Lung (tissue), 12 donors: Measurements from ENCODE around the gene PDZD2. TPM values are rescaled to one million over a fixed set of nuclear protein-coding genes. Genes with fewer than 3 reads are reported as not detected.

Source experiments
- ATAC-seq: fragments of 200-7000 bp; cut with Tn5 transposase; one replicate; pipeline ENCODE4 v1.9.1; 2020; ENCODE audit warnings: moderate number of reproducible peaks; ENCODE audit not compliant: insufficient read depth, low FRiP score
- DNase-seq, 3 donors: peaks; one replicate each; pipeline ENCODE4 v3.0.0-alpha.2; 2013 to 2017
- H3K27ac ChIP-seq, 2 donors: one replicate each; pipeline ENCODE4 v1.5.1; 2013; ENCODE audit warnings: mild to moderate bottlenecking in 2 of 2, moderate library complexity in 2 of 2, control low read depth in 1 of 2, inconsistent platforms in 1 of 2, low read depth in 1 of 2, low read length in 1 of 2
- H3K27me3 ChIP-seq, 3 donors: one replicate each; pipeline ENCODE4 v1.5.1; 2013; ENCODE audit warnings: low read length in 2 of 3; ENCODE audit not compliant: control insufficient read depth in 3 of 3, insufficient read depth in 3 of 3
- H3K36me3 ChIP-seq, 4 donors: one replicate each; pipeline ENCODE4 v1.5.1; 2013; ENCODE audit warnings: low read length in 4 of 4, mild to moderate bottlenecking in 1 of 4, moderate library complexity in 1 of 4; ENCODE audit not compliant: control insufficient read depth in 4 of 4, insufficient read depth in 4 of 4
- H3K4me1 ChIP-seq, 5 donors: one replicate each; pipeline ENCODE4 v1.5.1; 2013; ENCODE audit warnings: low read length in 5 of 5, mild to moderate bottlenecking in 2 of 5, moderate library complexity in 1 of 5; ENCODE audit not compliant: control insufficient read depth in 5 of 5, insufficient read depth in 5 of 5
- H3K4me3 ChIP-seq: one replicate; pipeline ENCODE4 v1.5.1; 2013; ENCODE audit warnings: mild to moderate bottlenecking, control low read depth, moderate library complexity
- H3K9ac ChIP-seq, 2 donors: one replicate each; pipeline ENCODE4 v1.5.1; 2013; ENCODE audit warnings: low read length in 2 of 2, control low read depth in 1 of 2; ENCODE audit not compliant: insufficient read depth in 1 of 2
- H3K9me3 ChIP-seq, 4 donors: one replicate each; pipeline ENCODE4 v1.5.1; 2013; ENCODE audit warnings: low read length in 3 of 4, mild to moderate bottlenecking in 1 of 4, moderate library complexity in 1 of 4; ENCODE audit not compliant: control insufficient read depth in 4 of 4, insufficient read depth in 3 of 4
- WGBS, 2 donors: extraction: QIAGEN DNeasy Blood & Tissue Kit; methylation state at CpG; one replicate each; pipeline ENCODE4 v1.1.7; 2013; 5-methylcytosine and 5-hydroxymethylcytosine counted together
- polyA plus RNA-seq, 2 donors: library from polyadenylated mRNA; stranded (reverse); fragments of 200-250 nt; gene quantifications; one replicate each; pipeline ENCODE4 v1.2.1, GENCODE V29; 2013
- total RNA-seq, 2 donors: library from RNA; depleted of rRNA in 1 of 2; stranded (reverse); fragments of >200 nt in 1 of 2; gene quantifications; one replicate each; pipeline ENCODE4 v1.2.1, GENCODE V29; 2014 to 2021
- TF ChIP-seq, protein P1 (sequence below): IDR thresholded peaks from 2 replicates; pipeline ENCODE4 v1.5.1; 2012; ENCODE audit warnings: mild to moderate bottlenecking; ENCODE audit errors: control extremely low read depth, extremely low read depth
- donor health status: control.
- donor health status: control.
- donor health status: Bipolar disorder and iron deficiency.
- donor health status: healthy.
- donor health status: DM: yes; HTN: yes; CAD: no.

The PDZD2 gene
- total and polyA plus RNA-seq, 4 donors = 9.2 to 56.3 (median 24.8) TPM

DNA sequence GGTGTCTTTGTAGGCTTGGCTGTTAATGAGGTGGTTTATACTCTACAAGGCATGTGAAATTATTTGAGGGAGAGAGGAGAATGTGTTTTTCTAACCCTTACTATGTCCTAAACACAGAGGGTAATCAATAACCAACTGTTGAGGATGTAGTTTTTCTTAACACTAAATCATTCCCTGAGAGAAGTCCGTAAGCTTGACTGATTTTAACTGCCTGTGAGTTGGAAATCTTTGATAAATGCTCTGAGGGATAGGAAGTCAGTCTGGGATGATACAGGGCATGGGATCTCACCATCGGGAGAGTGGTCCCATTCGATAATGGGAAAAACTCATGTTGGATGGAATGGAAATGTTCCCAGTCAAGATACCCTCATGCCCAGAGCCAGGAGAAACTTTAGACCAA lies 249.6 kb downstream of the PDZD2 start:
- WGBS, 2 donors = 61 to 88% methylated on average over 3 of the region's 3 CpGs
- TF ChIP-seq, protein P1, sequence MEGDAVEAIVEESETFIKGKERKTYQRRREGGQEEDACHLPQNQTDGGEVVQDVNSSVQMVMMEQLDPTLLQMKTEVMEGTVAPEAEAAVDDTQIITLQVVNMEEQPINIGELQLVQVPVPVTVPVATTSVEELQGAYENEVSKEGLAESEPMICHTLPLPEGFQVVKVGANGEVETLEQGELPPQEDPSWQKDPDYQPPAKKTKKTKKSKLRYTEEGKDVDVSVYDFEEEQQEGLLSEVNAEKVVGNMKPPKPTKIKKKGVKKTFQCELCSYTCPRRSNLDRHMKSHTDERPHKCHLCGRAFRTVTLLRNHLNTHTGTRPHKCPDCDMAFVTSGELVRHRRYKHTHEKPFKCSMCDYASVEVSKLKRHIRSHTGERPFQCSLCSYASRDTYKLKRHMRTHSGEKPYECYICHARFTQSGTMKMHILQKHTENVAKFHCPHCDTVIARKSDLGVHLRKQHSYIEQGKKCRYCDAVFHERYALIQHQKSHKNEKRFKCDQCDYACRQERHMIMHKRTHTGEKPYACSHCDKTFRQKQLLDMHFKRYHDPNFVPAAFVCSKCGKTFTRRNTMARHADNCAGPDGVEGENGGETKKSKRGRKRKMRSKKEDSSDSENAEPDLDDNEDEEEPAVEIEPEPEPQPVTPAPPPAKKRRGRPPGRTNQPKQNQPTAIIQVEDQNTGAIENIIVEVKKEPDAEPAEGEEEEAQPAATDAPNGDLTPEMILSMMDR = no peak
- no peaks in the 10 kb centered on the region for H3K36me3 ChIP-seq
- H3K9ac ChIP-seq = no peak overlapping the region
- peaks cover 0 to 26% (median 11%) of the 10 kb centered on the region in 5 donors for H3K4me1 ChIP-seq
- H3K4me3 ChIP-seq = no peak overlapping the region
- ATAC-seq (no peak), DNase-seq (no peak)
- H3K27me3 ChIP-seq = peaks cover 0 to 8% (median 0%) of the 10 kb centered on the region in 3 donors
- no peak overlapping the region for H3K27ac ChIP-seq
- H3K9me3 ChIP-seq = no peaks in the 10 kb centered on the region

DNA sequence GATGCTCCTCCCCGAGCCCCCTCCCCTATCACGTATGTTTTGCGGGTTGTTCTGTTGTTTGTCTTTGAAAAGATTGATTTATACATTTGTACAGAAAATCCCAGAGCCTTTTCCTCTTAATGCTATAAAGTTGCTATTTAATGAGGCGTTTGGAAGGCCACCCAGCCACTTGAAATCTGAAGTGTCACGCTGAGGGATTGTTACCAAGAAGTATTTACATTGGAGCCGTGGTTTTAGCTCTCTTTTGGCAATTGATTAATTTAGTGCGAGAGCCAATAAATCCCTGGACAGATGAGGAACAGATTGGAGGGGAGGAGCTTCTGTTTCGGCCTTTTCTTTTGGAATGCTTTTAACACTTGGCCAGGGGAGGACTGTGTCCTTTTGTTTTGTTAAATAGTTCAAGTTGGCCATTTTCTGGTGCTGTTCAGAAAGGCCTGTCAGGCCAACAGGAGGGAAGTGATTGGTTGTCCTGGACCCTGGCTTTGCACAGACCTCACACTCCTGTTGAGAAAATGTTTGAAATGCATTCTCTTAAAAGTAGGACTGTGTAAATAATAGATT lies 250.2 kb downstream of the PDZD2 start:
- Histone ChIP-seq H3K27me3 (peaks cover 0 to 6% (median 0%) of the 10 kb centered on the region in 3 donors), H3K9ac (no peak overlapping the region), H3K4me1 (peaks cover 0 to 26% (median 11%) of the 10 kb centered on the region in 5 donors), H3K4me3 (no peak overlapping the region), H3K27ac (peak overlapping the region in 1 of 2 donors; percentile 15), H3K9me3 (no peaks in the 10 kb centered on the region), H3K36me3 (no peaks in the 10 kb centered on the region)
- TF ChIP-seq, protein P1 = no peak
- ATAC-seq = no peak
- peak; percentile 80 to 96 (median 95) for DNase-seq
- WGBS, 2 donors = 49 to 73% methylated on average over 8 of the region's 8 CpGs

DNA sequence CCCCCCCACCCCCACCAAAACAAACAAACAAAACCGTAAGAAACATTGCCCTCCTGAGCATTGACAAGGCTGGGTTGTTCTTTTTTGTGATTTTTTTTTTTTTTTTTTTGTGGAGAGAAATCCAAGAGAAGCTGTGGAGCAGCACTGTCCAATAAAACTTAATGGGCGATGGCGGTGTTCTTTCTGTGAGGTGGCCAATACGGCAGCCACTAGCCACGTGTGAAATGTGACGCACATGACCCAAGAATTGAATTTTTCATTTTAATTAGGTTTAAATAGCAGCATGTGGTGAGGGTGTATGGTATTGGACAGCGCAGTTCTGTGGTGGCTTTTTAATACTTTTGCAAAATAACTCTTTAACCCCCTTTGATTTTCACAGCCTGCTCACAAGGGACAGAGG lies 251.1 kb downstream of the PDZD2 start:
- TF ChIP-seq, protein P1 = no peak
- Histone ChIP-seq H3K27me3 (peaks cover 0 to 5% (median 0%) of the 10 kb centered on the region in 3 donors), H3K27ac (no peak overlapping the region), H3K9ac (no peak overlapping the region), H3K9me3 (no peaks in the 10 kb centered on the region), H3K4me3 (no peak overlapping the region), H3K4me1 (peaks cover 0 to 26% (median 11%) of the 10 kb centered on the region in 5 donors), H3K36me3 (no peaks in the 10 kb centered on the region)
- ATAC-seq (no peak), DNase-seq (no peak)
- 76 to 84% methylated on average over 7 of the region's 7 CpGs for WGBS, 2 donors

DNA sequence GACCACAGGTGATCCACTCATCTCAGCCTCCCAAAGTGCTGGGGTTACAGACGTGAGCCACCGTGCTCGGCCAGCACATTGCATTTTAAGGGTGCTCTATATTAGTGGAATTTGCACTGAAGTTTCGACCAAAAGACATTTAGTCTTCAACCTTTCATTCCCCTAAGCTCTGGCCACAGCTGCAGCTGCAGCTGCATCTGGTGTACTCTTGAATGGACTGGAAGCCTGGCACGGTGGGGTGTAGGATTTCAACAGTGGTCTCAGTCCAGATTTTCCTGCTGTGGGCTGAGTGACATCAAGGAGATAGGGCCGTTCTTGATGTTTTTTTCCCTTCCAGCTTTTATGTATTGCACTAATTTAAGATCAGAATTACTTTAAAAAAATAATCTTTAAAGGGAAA lies 255.2 kb downstream of the PDZD2 start:
- no peak overlapping the region for H3K4me3 ChIP-seq
- WGBS, 2 donors = 81 to 82% methylated on average over 6 of the region's 6 CpGs
- H3K27me3 ChIP-seq = peaks cover 0 to 9% (median 3%) of the 10 kb centered on the region in 3 donors
- no peak overlapping the region for H3K9ac ChIP-seq
- no peaks in the 10 kb centered on the region for H3K9me3 ChIP-seq
- ATAC-seq (no peak), DNase-seq (peak in 2 of 3 donors; percentile 12 to 41)
- no peaks in the 10 kb centered on the region for H3K36me3 ChIP-seq
- peaks cover 0 to 16% (median 11%) of the 10 kb centered on the region in 5 donors for H3K4me1 ChIP-seq
- H3K27ac ChIP-seq = no peak overlapping the region
- TF ChIP-seq, protein P1 = no peak
